Activated effector memory CD4-positive, alpha-beta T cell treated with anti-CD3 and anti-CD28 coated beads, Interleukin-2, amount 50 U/mL, for 16 hours (primary cell): ENCODE results near the gene GFER.
A peak's percentile ranks its signal among the peaks of the same experiment; 100 is the strongest.
"Not testable (repeated sequence)": the region's sequence is repeated elsewhere in the genome, so short reads cannot be mapped to it uniquely, and the experiment has no call there.

Source experiments
- DNase-seq: peaks from one replicate; pipeline ENCODE4 v3.0.0-alpha.2; 2020

GFER gene

GRCh38 chr16:1958143-1958491 is 25.9 kb upstream of the GFER start:
- not testable (repeated sequence) for DNase-seq

- DNase-seq, result peak; percentile 64
These were observed 25.2 kb upstream of the GFER start for GRCh38 chr16:1958715-1959268.

GRCh38 chr16:1959269-1960039 is 24.5 kb upstream of the GFER start, which contains the start of gene NDUFB10:
Gene NDUFB10 (plus strand): TSS chr16:1959538. CDS start chr16:1959625, 87 bp downstream.
- DNase-seq, result peak; percentile 98

- peak; percentile 78 for DNase-seq
These were observed 23.0 kb upstream of the GFER start for GRCh38 chr16:1960665-1961630.

GRCh38 chr16:1961651-1962067 is 22.3 kb upstream of the GFER start:
- DNase-seq, result no peak

GRCh38 chr16:1962161-1963153 is 21.5 kb upstream of the GFER start:
- not testable (repeated sequence) for DNase-seq

- DNase-seq, result peak; percentile 80
These were observed 20.0 kb upstream of the GFER start for GRCh38 chr16:1963806-1964505.

- DNase-seq, result peak; percentile 99
These were observed 19.2 kb upstream of the GFER start, which contains the start of gene RPS2 for GRCh38 chr16:1964506-1965395. Gene RPS2 (minus strand): TSS chr16:1964826. CDS start chr16:1964625, 201 bp downstream.

GRCh38 chr16:1965396-1966001 is 18.5 kb upstream of the GFER start:
- DNase-seq, result no peak

GRCh38 chr16:1966460-1966859 is 17.5 kb upstream of the GFER start, which contains the start of gene RNF151:
Gene RNF151 (plus strand): TSS chr16:1966856. CDS start chr16:1966882, 26 bp downstream.
- DNase-seq, result no peak

GRCh38 chr16:1968146-1968953 is 15.6 kb upstream of the GFER start:
- DNase-seq, result no peak

GRCh38 chr16:1971796-1972489 is 12.1 kb upstream of the GFER start, which contains the start of gene TBL3:
Gene TBL3 (plus strand): TSS chr16:1972053. CDS start chr16:1972165, 112 bp downstream.
- peak; percentile 99 for DNase-seq

GRCh38 chr16:1972490-1972877 is 11.5 kb upstream of the GFER start:
- DNase-seq, result peak; percentile 75

- no peak for DNase-seq
These were observed 10.4 kb upstream of the GFER start for GRCh38 chr16:1973461-1974156.

- no peak for DNase-seq
These were observed 9.6 kb upstream of the GFER start for GRCh38 chr16:1974157-1975070.
